Activated gamma-delta T cell treated with anti-CD3 and anti-CD28 coated beads, Interleukin-2, amount 50 U/mL, for 16 hours (primary cell): Measurements from ENCODE around the gene EML5.
"Not testable (repeated sequence)": the region's sequence is repeated elsewhere in the genome, so short reads cannot be mapped to it uniquely, and the experiment has no call there.

Experiments
- DNase-seq: peaks from one replicate; pipeline ENCODE4 v3.0.0-alpha.2; 2020; ENCODE audit warnings: low read depth

Gene EML5

GRCh38 chr14:88802596-88802995 lies 9.8 kb upstream of the EML5 start:
- no peak for DNase-seq

- DNase-seq: no peak
These were observed 6.8 kb upstream of the EML5 start for GRCh38 chr14:88799522-88799921.

- no peak for DNase-seq
These were observed 5.4 kb upstream of the EML5 start for GRCh38 chr14:88798156-88798555.

DNA sequence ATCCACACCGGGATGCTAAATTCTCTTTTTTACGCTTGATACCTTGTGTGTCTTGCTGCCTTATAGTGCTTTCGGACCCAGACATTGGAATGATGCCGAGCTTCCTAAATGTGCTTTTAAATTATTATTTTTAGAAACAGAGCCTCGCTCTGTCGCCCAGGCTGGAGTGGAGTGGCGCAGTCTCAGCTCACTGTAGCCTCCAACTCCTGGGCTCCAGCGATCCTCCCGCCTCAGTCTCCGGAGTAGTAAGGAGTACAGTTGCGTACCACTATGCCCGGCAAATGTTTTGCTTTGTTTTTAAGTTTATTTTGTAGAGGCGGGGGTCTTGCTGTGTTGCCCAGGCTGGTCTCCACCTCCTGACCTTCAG lies 489 bp upstream of the EML5 start:
- no peak for DNase-seq

DNA sequence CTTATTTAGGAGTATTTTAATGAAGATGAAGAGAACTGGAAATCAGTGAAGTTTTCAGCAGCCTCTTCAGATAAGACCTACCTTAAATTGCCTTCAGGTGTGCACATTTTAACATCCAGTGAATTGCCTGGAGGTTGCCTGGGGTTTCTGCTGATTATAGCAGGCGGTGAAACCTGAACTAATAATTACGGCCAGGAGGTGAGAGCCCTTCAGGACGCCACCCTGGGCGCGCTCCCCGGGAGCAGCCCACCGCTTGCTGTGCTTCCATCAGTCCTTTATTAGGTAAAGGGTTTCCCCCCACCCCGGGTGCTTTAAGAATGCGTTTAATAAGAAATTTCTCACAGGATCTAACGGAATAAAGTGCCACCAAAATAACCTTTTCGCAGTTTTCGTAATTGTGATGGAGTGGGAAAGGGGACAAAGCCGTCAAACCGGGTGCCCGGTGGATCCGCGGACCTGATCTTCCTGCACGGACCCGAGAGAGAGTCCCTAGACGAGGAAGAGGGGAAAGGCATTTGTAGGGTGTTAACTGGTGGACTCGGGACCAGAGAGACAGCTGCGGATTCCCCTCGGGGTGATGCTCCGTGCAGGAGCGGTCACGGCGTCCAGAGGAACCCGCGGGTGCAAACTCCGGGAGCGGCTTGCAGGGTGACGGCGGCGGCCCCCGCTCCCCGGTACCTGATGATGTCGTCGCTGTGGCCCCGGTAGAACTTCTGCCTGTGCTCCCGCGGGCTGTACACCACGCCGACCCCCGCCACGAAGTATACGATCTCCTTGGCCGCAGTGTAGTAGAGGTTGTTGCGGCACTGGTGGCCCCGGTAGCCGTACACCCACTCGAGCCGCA lies 902 bp downstream of the EML5 start:
- DNase-seq: no peak

DNA sequence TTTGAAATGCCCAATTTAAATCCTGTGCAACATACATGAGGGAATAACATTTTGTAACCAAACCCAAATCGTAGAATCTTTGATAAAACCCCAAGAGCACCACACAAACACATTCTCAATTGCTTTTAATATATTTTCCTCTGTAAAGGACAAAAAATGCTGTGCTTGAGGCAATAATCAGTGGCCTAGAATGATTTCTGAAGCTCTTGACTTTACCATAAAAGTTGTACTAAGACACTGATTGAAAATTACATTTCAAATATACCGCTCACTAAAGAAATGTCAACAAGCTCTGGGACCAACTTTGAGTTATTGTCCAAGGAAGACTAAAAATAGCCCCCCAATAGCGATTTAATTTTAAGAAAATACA lies 1.5 kb downstream of the EML5 start:
- DNase-seq: no peak

DNA sequence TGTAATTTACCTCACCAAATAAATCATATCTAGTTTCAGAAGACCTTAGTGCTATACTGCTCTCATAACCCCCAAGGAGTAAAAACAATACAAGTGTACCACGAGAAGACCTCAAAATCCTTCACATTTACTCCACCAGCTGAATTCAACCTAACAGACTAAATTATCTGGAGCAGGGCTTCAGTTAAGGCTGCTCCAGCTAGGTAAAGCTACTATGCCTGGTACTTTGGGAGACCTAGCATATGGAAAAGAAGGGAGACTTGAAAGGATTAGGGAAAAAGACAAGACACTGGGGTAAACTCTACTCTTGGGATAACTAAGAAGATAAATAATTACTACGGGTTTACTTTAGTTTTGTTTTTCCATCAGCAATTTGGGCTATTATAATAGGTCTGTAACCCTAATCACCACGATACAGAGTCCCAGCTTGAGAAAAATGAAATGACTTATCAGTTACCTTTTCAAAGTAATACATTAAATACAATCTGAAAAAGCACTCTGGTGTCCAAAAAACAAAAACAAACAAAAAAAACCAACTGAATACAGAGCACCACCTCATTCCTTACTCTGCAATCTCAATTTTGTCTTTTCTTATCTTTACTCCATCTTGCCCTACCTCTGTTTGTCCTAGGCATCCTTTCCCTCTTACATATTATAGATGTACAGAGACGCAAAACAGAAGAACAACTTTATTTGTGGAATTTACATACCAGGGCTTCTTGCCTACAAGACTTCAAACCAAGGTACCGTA lies 2.1 kb downstream of the EML5 start:
- no peak for DNase-seq

GRCh38 chr14:88789573-88789972 lies 3.2 kb downstream of the EML5 start:
- not testable (repeated sequence) for DNase-seq

DNA sequence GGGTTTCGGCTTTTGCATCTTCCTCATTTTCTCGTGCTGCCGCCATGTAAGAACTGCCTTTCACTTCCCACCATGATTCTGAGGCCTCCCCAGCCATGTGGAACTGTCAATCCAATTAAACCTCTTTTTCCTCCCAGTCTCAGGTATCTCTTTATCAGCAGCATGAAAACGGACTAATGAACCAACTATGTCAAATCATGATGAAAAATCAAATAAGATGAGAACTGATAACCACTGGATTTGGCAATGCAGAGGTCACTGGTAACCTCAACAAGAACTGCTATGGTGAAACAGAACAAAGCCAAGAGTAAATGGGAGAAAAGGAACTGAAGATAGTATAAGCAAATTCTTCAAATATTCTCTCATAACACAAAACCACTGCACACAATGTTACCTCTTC lies 6.0 kb downstream of the EML5 start:
- no peak for DNase-seq

DNA sequence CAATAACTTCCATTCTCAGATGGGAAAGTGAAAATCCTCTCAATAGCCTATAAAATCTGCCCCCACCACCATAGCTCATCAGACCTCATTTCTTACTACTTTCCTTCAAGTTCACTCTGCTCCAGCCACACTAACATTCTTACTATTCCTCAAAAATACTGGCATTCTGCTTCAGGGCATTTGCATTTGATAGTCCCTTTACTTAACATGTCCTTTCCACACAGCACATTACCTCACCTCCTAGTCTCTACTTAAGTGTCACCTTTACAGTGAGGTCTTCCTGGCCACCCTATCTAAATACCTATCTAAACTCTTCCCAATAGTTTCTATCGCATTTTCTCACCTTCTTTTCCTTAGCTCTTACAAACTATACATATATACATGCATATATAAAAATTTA lies 6.8 kb downstream of the EML5 start:
- DNase-seq: no peak

GRCh38 chr14:88775532-88775931 lies 17.2 kb downstream of the EML5 start:
- DNase-seq: no peak

GRCh38 chr14:88770736-88771135 lies 22.0 kb downstream of the EML5 start:
- DNase-seq: no peak

DNA sequence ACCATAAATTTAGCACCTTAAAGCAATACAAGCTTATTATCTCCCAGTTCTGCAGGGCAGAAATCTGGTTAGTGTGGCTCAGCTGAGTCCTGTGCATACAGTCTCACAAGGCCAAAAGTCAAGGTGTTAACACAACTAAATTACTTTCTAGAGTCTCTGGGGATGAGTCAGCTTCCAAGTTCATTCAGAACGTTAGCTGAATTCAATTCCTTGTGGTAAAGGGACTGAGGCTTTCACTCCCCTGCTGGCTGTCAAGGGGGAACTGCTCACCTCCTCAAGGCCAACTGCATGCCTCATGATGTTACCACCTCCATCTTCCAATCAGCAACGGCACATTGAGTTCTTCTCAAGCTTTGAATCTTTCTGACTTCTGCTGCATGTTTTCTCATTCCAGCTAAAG lies 27.6 kb downstream of the EML5 start:
- DNase-seq: no peak

DNA sequence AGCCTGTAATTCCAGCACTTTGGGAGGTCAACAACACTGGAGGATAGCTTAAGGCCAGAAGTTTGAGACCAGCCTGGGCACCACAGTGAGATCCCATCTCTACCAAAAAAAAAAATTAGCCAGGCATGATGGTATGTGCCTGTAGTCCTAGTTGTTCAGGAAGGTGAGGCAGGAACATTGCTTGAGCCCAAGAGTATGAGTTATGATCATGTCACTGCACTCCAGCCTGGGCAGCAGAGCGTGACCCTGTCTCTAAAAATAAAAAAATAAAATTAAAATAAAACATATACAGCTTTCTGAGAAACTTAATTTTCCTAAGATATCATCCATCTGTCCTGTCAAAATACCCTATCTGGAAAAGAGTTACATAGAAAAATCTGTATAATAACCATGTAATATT lies 38.9 kb downstream of the EML5 start:
- DNase-seq: no peak

- DNase-seq: no peak
These were observed 41.8 kb downstream of the EML5 start for GRCh38 chr14:88750945-88751344.

DNA sequence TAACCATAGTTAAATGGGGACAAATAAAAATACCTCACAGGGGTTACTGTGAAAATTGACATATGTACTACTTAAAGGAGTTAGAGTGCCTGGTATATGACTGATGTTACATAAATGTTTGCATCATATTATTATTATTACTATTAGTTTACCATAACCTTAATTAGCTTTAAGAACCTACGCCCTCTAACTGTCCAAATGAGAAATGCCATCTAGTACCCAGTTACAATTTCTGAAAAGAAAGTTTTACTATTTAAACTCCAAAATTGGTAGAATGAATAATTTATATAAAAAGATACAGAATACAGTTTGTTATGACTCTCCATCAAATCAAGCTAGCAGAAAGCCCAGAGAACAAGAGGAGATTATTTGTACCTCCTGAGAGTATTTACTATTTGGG lies 42.3 kb downstream of the EML5 start:
- no peak for DNase-seq

GRCh38 chr14:88749139-88749538 lies 43.6 kb downstream of the EML5 start:
- no peak for DNase-seq

GRCh38 chr14:88748288-88748687 lies 44.5 kb downstream of the EML5 start:
- DNase-seq: no peak

- no peak for DNase-seq
These were observed 46.7 kb downstream of the EML5 start for GRCh38 chr14:88746052-88746451.

GRCh38 chr14:88737245-88737644 lies 55.5 kb downstream of the EML5 start:
- no peak for DNase-seq

DNA sequence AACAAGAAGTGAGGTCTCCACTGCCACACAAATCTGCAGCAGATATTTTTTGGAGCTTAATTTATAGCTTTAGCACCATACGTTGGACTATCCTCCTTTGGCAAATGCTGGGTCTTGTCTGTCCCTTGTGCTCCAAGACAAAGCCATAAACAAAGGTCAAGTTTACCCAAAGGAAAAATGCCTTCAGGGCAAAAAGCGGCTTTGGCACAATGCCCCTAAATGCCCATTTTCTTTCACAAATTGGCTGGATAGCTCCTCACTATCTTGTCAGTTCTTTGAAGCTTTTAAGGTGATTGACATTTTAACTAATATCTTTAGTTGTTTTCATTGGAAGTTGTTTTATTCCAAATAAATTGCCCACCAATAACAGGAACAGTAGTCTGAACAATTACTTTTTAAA lies 59.6 kb downstream of the EML5 start:
- DNase-seq: no peak

GRCh38 chr14:88729159-88729558 lies 63.6 kb downstream of the EML5 start:
- DNase-seq: no peak

- DNase-seq: no peak
These were observed 65.7 kb downstream of the EML5 start for GRCh38 chr14:88727057-88727456.

GRCh38 chr14:88710709-88711108 lies 82.0 kb downstream of the EML5 start:
- DNase-seq: no peak
